ENCODE measurements around the gene DLGAP1. TPM values are rescaled to one million over a fixed set of nuclear protein-coding genes. Genes with fewer than 3 reads are reported as not detected.

The DLGAP1 gene
- polyA plus RNA-seq, 1 of the 3 experiments (the other 2 are of a cell fraction): not detected

DNA sequence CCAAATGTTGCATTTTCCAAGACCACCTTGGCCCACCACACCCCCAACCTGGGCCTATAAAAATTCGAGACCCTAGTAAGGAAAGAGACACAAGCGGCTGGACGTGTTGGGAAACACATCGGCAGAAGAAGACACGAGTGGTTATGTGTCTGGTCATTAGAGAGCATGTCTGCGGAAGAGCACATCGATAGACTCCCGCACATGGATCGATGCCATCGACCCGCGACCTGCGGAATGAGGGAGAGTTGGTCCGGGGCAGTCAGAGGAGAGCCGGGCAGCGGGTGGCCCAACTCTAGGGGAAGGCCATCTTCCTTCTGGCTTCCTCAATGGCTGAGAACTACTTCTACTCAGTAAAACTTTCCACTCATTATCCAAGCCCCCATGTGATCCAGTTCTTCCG is 785.7 kb downstream of the DLGAP1 start:
- no peaks in the 10 kb centered on the region for H3K36me3 ChIP-seq (replicated peaks in 1 of 2; ENCODE audit: control insufficient read depth in 1 of 2, insufficient read depth in 2 of 2, low read length in 1 of 2)
- H3K9me3 ChIP-seq: no peaks in the 10 kb centered on the region
- no peak overlapping the region for H2AFZ ChIP-seq (ENCODE audit: low read depth)
- no peaks in the 10 kb centered on the region for H4K20me1 ChIP-seq (ENCODE audit: insufficient read depth)
- WGBS (ENCODE audit: low lambda C conversion rate): 97% methylated on average over 13 of the region's 17 CpGs
- peaks cover 5 to 18% of the 10 kb centered on the region in 2 experiments; a peak in 2 of 4 replicates for H3K4me1 ChIP-seq (ENCODE audit: control insufficient read depth in 1 of 2, insufficient read depth in 2 of 2, low read depth in 1 of 2, low read length in 1 of 2)
- no peaks in the 10 kb centered on the region for H3F3A ChIP-seq (replicated peaks; ENCODE audit: insufficient read depth)
- ChIA-PET POLR2A (no interaction called here), CTCF (no interaction called here)
- H3K4me2 ChIP-seq: no peak overlapping the region
- DNase-seq: no peak
- no peak overlapping the region for H3K27ac ChIP-seq (ENCODE audit: low read depth in 2 of 2, low read length in 1 of 2)
- no peaks in the 10 kb centered on the region for H3K9me2 ChIP-seq
- no peaks in the 10 kb centered on the region for H3K79me2 ChIP-seq (ENCODE audit: insufficient read depth)
- TF ChIP-seq, protein P1, sequence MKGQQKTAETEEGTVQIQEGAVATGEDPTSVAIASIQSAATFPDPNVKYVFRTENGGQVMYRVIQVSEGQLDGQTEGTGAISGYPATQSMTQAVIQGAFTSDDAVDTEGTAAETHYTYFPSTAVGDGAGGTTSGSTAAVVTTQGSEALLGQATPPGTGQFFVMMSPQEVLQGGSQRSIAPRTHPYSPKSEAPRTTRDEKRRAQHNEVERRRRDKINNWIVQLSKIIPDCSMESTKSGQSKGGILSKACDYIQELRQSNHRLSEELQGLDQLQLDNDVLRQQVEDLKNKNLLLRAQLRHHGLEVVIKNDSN (IDR thresholded peaks at IDR 0.05; ENCODE audit: borderline replicate concordance, low read depth): no peak
- TF ChIP-seq, protein P2, sequence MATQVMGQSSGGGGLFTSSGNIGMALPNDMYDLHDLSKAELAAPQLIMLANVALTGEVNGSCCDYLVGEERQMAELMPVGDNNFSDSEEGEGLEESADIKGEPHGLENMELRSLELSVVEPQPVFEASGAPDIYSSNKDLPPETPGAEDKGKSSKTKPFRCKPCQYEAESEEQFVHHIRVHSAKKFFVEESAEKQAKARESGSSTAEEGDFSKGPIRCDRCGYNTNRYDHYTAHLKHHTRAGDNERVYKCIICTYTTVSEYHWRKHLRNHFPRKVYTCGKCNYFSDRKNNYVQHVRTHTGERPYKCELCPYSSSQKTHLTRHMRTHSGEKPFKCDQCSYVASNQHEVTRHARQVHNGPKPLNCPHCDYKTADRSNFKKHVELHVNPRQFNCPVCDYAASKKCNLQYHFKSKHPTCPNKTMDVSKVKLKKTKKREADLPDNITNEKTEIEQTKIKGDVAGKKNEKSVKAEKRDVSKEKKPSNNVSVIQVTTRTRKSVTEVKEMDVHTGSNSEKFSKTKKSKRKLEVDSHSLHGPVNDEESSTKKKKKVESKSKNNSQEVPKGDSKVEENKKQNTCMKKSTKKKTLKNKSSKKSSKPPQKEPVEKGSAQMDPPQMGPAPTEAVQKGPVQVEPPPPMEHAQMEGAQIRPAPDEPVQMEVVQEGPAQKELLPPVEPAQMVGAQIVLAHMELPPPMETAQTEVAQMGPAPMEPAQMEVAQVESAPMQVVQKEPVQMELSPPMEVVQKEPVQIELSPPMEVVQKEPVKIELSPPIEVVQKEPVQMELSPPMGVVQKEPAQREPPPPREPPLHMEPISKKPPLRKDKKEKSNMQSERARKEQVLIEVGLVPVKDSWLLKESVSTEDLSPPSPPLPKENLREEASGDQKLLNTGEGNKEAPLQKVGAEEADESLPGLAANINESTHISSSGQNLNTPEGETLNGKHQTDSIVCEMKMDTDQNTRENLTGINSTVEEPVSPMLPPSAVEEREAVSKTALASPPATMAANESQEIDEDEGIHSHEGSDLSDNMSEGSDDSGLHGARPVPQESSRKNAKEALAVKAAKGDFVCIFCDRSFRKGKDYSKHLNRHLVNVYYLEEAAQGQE (IDR thresholded peaks at IDR 0.05; ENCODE audit: low read depth, low read length): no peak
- no peak overlapping the region for H3K9ac ChIP-seq
- H3K4me3 ChIP-seq (ENCODE audit: low read depth in 2 of 2, low read length in 1 of 2): no peak overlapping the region
- H3K27me3 ChIP-seq (ENCODE audit: insufficient read depth): no peaks in the 10 kb centered on the region

DNA sequence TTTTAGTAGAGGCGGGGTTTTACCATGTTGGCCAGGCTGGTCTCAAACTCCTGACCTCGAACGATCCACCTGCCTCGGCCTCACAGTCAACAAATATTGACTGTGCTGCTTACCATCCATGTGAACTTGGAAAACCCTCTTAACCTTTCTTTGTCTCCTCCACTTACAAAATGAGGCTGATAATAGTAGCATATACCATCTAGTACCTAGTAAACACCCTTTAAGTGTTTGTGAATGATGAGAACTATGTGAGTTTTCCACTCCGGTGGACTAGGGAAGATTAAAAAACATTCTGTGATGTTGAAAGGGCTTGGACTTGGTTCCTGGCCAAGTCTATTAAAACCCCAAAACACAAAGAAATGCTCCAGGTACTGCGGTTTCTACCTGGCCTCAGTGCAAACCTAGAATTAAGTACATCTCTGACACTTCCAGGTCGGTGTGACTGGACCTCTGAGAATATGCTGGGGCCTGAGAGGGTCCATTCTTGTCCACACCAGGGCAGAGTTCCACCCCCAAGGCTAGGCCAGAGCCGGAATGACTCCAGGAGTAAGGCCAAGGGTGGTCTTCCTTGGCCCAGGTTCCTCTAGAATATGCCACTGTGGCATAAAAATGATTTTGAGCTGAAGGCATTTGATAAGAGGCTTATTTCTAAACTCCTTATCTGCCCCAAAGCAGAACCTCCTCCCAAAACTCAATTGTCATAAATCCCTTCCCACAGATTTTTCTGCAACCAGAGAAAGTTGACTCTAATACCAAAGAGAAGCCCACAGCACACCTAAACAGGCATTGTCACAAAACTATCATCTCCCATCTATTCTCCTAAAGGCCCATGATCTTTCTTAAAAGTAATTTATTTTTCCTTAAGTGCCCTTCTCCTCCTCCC is 787.6 kb downstream of the DLGAP1 start:
- H3F3A ChIP-seq (replicated peaks; ENCODE audit: insufficient read depth): no peaks in the 10 kb centered on the region
- CTCF ChIA-PET: interaction anchor here (0.8 to 8.4 kb wide), 19 partner anchors 10 to 404 kb away, joined by 3 to 233 read pairs (median 11); no protein-coding TSS in a partner anchor
- H2AFZ ChIP-seq (ENCODE audit: low read depth): no peak overlapping the region
- no peaks in the 10 kb centered on the region for H3K36me3 ChIP-seq (replicated peaks in 1 of 2; ENCODE audit: control insufficient read depth in 1 of 2, insufficient read depth in 2 of 2, low read length in 1 of 2)
- 67% methylated on average over 8 of the region's 8 CpGs for WGBS (ENCODE audit: low lambda C conversion rate)
- no peak for TF ChIP-seq SIN3A (IDR thresholded peaks at IDR 0.05; ENCODE audit: borderline replicate concordance, low read depth, low read length)
- no peaks in the 10 kb centered on the region for H3K9me3 ChIP-seq
- no peaks in the 10 kb centered on the region for H3K9me2 ChIP-seq
- H3K79me2 ChIP-seq (ENCODE audit: insufficient read depth): no peaks in the 10 kb centered on the region
- no peak overlapping the region for H3K9ac ChIP-seq
- peaks cover 5 to 18% of the 10 kb centered on the region in 2 experiments; a peak in 2 of 4 replicates for H3K4me1 ChIP-seq (ENCODE audit: control insufficient read depth in 1 of 2, insufficient read depth in 2 of 2, low read depth in 1 of 2, low read length in 1 of 2)
- H3K4me3 ChIP-seq (ENCODE audit: low read depth in 2 of 2, low read length in 1 of 2): no peak overlapping the region
- POLR2A ChIA-PET: no interaction called here
- no peaks in the 10 kb centered on the region for H3K27me3 ChIP-seq (ENCODE audit: insufficient read depth)
- H3K27ac ChIP-seq (ENCODE audit: low read depth in 2 of 2, low read length in 1 of 2): no peak overlapping the region
- H4K20me1 ChIP-seq (ENCODE audit: insufficient read depth): no peaks in the 10 kb centered on the region
- no peak for DNase-seq
- H3K4me2 ChIP-seq: no peak overlapping the region
